NCI-H2171 (cell line): ENCODE results near the gene PEX12.
"Not testable (repeated sequence)": the region's sequence is repeated elsewhere in the genome, so short reads cannot be mapped to it uniquely, and the experiment has no call there.

Experiments used
- DNase-seq: peaks from one replicate; lab custom pipeline; 2025; lab: John Stamatoyannopoulos, UW

The PEX12 gene

GRCh38 chr17:35536664-35537171, 41.7 kb downstream of the PEX12 start:
- DNase-seq = no peak

- DNase-seq = not testable (repeated sequence)
Observed at GRCh38 chr17:35535406-35535805, 43.0 kb downstream of the PEX12 start.

GRCh38 chr17:35534576-35535093, 43.7 kb downstream of the PEX12 start:
- no peak for DNase-seq

GRCh38 chr17:35531160-35531559, 47.2 kb downstream of the PEX12 start:
- DNase-seq = no peak

- DNase-seq = no peak
Observed at GRCh38 chr17:35529866-35530265, 48.5 kb downstream of the PEX12 start.

- DNase-seq = not testable (repeated sequence)
Observed at GRCh38 chr17:35529326-35529725, 49.0 kb downstream of the PEX12 start.
